ENCODE data around the gene NSG2.

- TF ChIP-seq POLR2A (IDR thresholded peaks at IDR 0.05; ENCODE audit: low read depth) (no peak), CTCF (IDR thresholded peaks at IDR 0.05) (no peak), POLR2AphosphoS5 (IDR thresholded peaks at IDR 0.05) (no peak), EP300 (IDR thresholded peaks at IDR 0.05) (no peak)
Observed at GRCh38 chr5:174010365-174010764, 35.1 kb upstream of the NSG2 start.

All from esophagus muscularis mucosa (tissue), 4 donors.